Tibial nerve (tissue), 4 donors: Measurements from ENCODE around the gene COX17. TPM values are rescaled to one million over a fixed set of nuclear protein-coding genes. Genes with fewer than 3 reads are reported as not detected.

ENCODE experiments used
- DNase-seq, 2 donors: peaks; one replicate each; pipeline ENCODE4 v3.0.0-alpha.2; 2019; ENCODE audit warnings: low spot score in 2 of 2
- H3K27ac ChIP-seq, 4 donors: fragments of 200-600 bp; sonication (generic) in 3 of 4; one replicate each; pipeline ENCODE4 v1.5.1; 2017 to 2019; ENCODE audit warnings: mild to moderate bottlenecking in 1 of 4
- H3K27me3 ChIP-seq, 2 donors: fragments of 200-600 bp; sonication (generic) in 1 of 2; one replicate each; pipeline versions ENCODE4 v1.5.1 to v1.6.0; 2017 to 2019
- H3K36me3 ChIP-seq, 3 donors: fragments of 200-600 bp; sonication (generic); one replicate each; pipeline ENCODE4 v1.5.1; 2018 to 2019
- H3K4me1 ChIP-seq, 4 donors: fragments of 200-600 bp; sonication (generic) in 3 of 4; one replicate each; pipeline ENCODE4 v1.5.1; 2017 to 2019
- H3K4me3 ChIP-seq, 4 donors: fragments of 200-600 bp; sonication (generic) in 3 of 4; one replicate each; pipeline ENCODE4 v1.5.1; 2017 to 2019; ENCODE audit warnings: mild to moderate bottlenecking in 1 of 4, moderate library complexity in 1 of 4
- H3K9me3 ChIP-seq, 4 donors: fragments of 200-600 bp; sonication (generic) in 3 of 4; one replicate each; pipeline ENCODE4 v1.5.1; 2017 to 2019
- EP300 ChIP-seq, 2 donors: sonication (generic); formaldehyde crosslinking; IDR thresholded peaks; one replicate each; pipeline ENCODE4 v1.6.1; 2017; ENCODE audit warnings: antibody characterized with exemption in 2 of 2, mild to moderate bottlenecking in 1 of 2
- POLR2A ChIP-seq, 2 donors: fragments of 450-650 bp; IDR thresholded peaks; one replicate each; pipeline ENCODE4 v1.6.1; 2017; ENCODE audit warnings: antibody characterized with exemption in 2 of 2, mild to moderate bottlenecking in 2 of 2, moderate library complexity in 2 of 2
- WGBS, 2 donors: methylation state at CpG; one replicate each; pipeline ENCODE4 v1.1.5; 2018; 5-methylcytosine and 5-hydroxymethylcytosine counted together
- total RNA-seq, 4 donors: library from RNA; depleted of rRNA; stranded (reverse); fragments of >200 nt; gene quantifications; one replicate each; pipeline ENCODE4 v1.1.0, GENCODE V29; 2016
- TF ChIP-seq, protein P1 (sequence below), 5 experiments: fragments of 200-600 bp in 3 of 5; fragments of 450-650 bp in 2 of 5; sonication (generic) in 3 of 5; IDR thresholded peaks; one replicate each; pipeline ENCODE4 v1.5.1; 2016 to 2019; ENCODE audit warnings: antibody characterized with exemption in 5 of 5, mild to moderate bottlenecking in 3 of 5, moderate library complexity in 2 of 5

COX17 gene
- total RNA-seq, 4 donors from 2014 or later, result 17.8 to 40.8 (median 35.1) TPM

DNA sequence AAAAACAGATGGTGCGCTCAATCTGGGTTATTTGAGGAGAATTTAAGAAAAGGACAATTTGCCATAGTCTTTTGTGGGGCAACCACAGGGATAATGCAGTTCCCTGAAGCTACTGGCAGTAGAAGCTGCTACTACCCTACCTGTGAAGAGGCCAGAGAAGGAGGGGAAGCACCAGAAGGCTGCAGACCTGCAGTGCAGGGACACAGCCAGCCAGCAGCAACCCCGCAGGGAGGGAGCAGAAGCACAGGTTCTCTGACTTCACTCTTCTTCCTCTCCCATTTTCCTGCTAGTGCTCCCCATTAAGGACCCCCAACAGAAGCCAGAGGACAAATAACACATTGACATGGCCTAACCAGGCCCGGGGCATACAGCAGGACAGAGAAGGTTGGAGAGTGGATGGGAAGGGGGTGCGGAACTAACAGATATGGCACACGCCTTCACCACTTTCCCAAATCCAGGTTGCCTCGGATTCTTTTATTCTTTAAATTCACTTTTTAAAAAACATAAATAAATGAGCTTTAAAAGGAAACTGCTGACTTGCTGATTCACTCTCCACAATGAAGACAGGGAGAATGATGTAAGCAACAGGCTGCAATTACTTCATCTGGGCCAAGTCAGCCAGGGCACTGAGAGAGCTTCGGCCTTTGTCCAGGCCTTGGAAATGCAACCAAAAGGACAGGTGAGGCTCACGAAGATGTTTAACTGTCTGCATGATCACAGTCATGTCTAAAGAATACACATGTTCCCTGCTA, 46.9 kb downstream of the COX17 start:
- TF ChIP-seq POLR2A (IDR thresholded peaks at IDR 0.05) (no peak), EP300 (IDR thresholded peaks at IDR 0.05) (peak in 1 of 2 donors; percentile 33)
- TF ChIP-seq, protein P1, sequence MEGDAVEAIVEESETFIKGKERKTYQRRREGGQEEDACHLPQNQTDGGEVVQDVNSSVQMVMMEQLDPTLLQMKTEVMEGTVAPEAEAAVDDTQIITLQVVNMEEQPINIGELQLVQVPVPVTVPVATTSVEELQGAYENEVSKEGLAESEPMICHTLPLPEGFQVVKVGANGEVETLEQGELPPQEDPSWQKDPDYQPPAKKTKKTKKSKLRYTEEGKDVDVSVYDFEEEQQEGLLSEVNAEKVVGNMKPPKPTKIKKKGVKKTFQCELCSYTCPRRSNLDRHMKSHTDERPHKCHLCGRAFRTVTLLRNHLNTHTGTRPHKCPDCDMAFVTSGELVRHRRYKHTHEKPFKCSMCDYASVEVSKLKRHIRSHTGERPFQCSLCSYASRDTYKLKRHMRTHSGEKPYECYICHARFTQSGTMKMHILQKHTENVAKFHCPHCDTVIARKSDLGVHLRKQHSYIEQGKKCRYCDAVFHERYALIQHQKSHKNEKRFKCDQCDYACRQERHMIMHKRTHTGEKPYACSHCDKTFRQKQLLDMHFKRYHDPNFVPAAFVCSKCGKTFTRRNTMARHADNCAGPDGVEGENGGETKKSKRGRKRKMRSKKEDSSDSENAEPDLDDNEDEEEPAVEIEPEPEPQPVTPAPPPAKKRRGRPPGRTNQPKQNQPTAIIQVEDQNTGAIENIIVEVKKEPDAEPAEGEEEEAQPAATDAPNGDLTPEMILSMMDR (IDR thresholded peaks at IDR 0.05), result no peak
- Histone ChIP-seq H3K27me3 (no peaks in the 10 kb centered on the region), H3K27ac (peak overlapping the region in 2 of 4 donors; percentile 62 to 87)

DNA sequence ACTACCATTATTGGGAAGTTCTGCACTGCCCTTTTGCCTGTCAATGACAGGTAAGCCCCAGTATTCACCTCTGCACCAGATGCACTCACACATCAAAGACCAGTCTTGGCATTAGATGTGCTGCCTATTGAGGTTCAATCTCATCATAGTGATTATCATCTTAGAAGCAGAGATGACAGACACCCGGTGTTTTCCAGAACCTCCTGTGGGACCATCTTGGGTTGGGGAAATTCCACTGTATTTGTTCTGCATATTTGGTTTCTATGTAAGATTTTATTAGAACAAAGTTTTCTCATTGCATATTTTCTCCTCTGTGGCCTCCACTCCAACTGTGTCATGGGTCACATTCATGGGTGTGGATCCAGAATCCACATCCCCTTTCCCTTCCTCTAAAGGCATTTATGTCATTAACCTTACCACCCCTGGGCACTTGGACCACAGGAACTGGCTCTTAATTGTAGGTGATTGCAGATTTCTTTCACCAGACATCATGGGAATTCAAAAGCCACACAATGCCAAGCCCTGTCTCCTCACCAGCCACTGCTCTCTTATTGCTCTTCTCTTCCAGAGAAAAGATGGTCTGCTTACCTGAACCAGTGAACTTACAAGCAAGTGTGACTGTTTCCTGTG, 48.3 kb downstream of the COX17 start:
- Histone ChIP-seq H3K27me3 (no peaks in the 10 kb centered on the region), H3K36me3 (no peaks in the 10 kb centered on the region), H3K4me1 (peaks cover 0 to 42% (median 24%) of the 10 kb centered on the region in 4 donors), H3K4me3 (no peak overlapping the region), H3K27ac (peak overlapping the region in 2 of 4 donors; percentile 74 to 87), H3K9me3 (no peaks in the 10 kb centered on the region)
- WGBS, 2 donors, result 53 to 60% methylated on average over 1 of the region's 1 CpG
- DNase-seq, result no peak
- peak in 1 of 2 donors; percentile 69 for TF ChIP-seq EP300 (IDR thresholded peaks at IDR 0.05)
- TF ChIP-seq, protein P1 (IDR thresholded peaks at IDR 0.05), result no peak

More for the DNA sequence above, 46.9 kb downstream of the COX17 start:
- WGBS, 2 donors, result 70 to 78% methylated on average over 8 of the region's 8 CpGs
- H3K4me3 ChIP-seq, result no peak overlapping the region
- H3K36me3 ChIP-seq, result no peaks in the 10 kb centered on the region
- no peaks in the 10 kb centered on the region for H3K9me3 ChIP-seq
- no peak for DNase-seq
- peaks cover 0 to 42% (median 24%) of the 10 kb centered on the region in 4 donors for H3K4me1 ChIP-seq

DNA sequence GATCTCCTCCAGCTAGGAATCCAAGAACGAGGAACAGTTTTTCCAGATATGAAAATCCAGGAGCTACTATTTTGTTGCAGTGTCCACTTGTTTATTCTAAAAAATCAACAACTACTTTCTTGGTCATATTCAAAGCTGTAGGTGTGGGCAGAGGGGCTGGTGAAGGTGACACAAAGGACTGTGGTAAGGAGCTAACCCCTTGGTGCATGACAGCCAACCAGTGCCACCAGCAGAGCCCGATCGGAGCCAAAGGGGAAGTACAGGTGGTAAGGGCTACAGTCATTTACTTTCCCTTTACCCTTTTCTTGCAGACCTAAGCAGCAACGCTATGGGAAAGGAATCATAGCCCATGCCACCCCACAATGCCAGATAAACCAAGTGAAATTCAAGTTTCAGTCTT, 48.8 kb downstream of the COX17 start:
- no peak for TF ChIP-seq POLR2A (IDR thresholded peaks at IDR 0.05)
- TF ChIP-seq EP300 (IDR thresholded peaks at IDR 0.05), result no peak
- TF ChIP-seq, protein P1 (IDR thresholded peaks at IDR 0.05), result no peak
- Histone ChIP-seq H3K36me3 (no peaks in the 10 kb centered on the region), H3K27me3 (no peaks in the 10 kb centered on the region), H3K4me3 (no peak overlapping the region), H3K4me1 (peaks cover 0 to 42% (median 24%) of the 10 kb centered on the region in 4 donors), H3K9me3 (no peaks in the 10 kb centered on the region), H3K27ac (peak overlapping the region in 2 of 4 donors; percentile 74 to 87)
- DNase-seq, result no peak
- WGBS, 2 donors, result 71 to 74% methylated on average over 4 of the region's 4 CpGs

DNA sequence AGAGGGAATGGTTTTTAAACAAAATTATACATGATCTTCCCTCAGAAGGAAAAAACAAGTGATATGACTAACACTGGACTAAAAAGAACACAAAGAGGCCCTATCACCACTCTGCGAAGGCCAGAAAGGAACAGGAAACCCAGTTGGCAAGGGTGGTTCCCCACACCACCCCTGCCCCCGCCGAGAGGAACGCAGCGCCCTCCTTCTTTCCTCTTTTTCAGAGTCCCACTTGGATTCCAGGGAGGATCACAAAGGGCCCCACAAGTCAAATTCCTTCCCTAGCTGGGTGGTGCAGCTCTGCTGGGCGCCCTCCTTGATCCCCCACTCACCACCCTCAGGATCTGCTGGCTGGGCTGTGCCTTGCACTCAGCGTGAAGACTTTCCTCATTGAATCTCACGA, 49.7 kb downstream of the COX17 start:
- Histone ChIP-seq H3K4me1 (peaks cover 0 to 42% (median 24%) of the 10 kb centered on the region in 4 donors), H3K27me3 (no peaks in the 10 kb centered on the region), H3K4me3 (no peak overlapping the region), H3K27ac (peak overlapping the region in 3 of 4 donors; percentile 32 to 87 (median 74)), H3K36me3 (no peaks in the 10 kb centered on the region), H3K9me3 (no peaks in the 10 kb centered on the region)
- TF ChIP-seq EP300 (IDR thresholded peaks at IDR 0.05), result peak in 1 of 2 donors; percentile 30
- TF ChIP-seq, protein P1 (IDR thresholded peaks at IDR 0.05), result no peak
- 45 to 54% methylated on average over 8 of the region's 8 CpGs for WGBS, 2 donors
- no peak for DNase-seq

GRCh38 chr3:119626196-119626595, 51.0 kb downstream of the COX17 start:
- Histone ChIP-seq H3K9me3 (no peaks in the 10 kb centered on the region), H3K36me3 (no peaks in the 10 kb centered on the region), H3K27me3 (no peaks in the 10 kb centered on the region), H3K4me1 (peaks cover 0 to 42% (median 24%) of the 10 kb centered on the region in 4 donors), H3K4me3 (no peak overlapping the region), H3K27ac (peak overlapping the region in 1 of 4 donors; percentile 87)
- WGBS, 2 donors, result 100% methylated on average over 1 of the region's 1 CpG
- no peak for DNase-seq
- TF ChIP-seq POLR2A (IDR thresholded peaks at IDR 0.05) (no peak), EP300 (IDR thresholded peaks at IDR 0.05) (no peak)
- TF ChIP-seq, protein P1 (IDR thresholded peaks at IDR 0.05), result no peak
